Neural cell (in vitro differentiated cells): ENCODE data around the gene ECI2. TPM values are rescaled to one million over a fixed set of nuclear protein-coding genes. Genes with fewer than 3 reads are reported as not detected.

Experiments used
- H2AFZ ChIP-seq: fragments of 200-600, 300-800 bp; sonication (generic), shearing (Covaris generic); 2 replicates; pipeline ENCODE4 v1.6.0; 2014; ENCODE audit warnings: low read depth, mild to moderate bottlenecking, antibody characterized with exemption, low read length, moderate library complexity
- H3F3A ChIP-seq: fragments of 200-600 bp; shearing (Covaris generic); 2 replicates; pipeline ENCODE4 v1.6.1; 2016; ENCODE audit warnings: mild to moderate bottlenecking, moderate library complexity, mixed read lengths, antibody characterized with exemption, low read length; ENCODE audit not compliant: insufficient read depth, poor library complexity, severe bottlenecking
- H3K27ac ChIP-seq: fragments of 200-600, 300-800 bp; sonication (generic), shearing (Covaris generic); 2 replicates; pipeline ENCODE4 v1.5.1; 2014; ENCODE audit warnings: mild to moderate bottlenecking, low read length, moderate library complexity
- H3K27me3 ChIP-seq: fragments of 300-800, 200-600 bp; sonication (generic), shearing (Covaris generic); 2 replicates; pipeline ENCODE4 v1.6.0; 2014; ENCODE audit warnings: mild to moderate bottlenecking, low read depth, low read length, moderate library complexity; ENCODE audit not compliant: insufficient read depth
- H3K36me3 ChIP-seq: fragments of 300-800, 200-600 bp; sonication (generic), shearing (Covaris generic); 2 replicates; pipeline ENCODE4 v1.5.1; 2014; ENCODE audit warnings: mild to moderate bottlenecking, antibody characterized with exemption, low read length, moderate library complexity; ENCODE audit not compliant: insufficient read depth
- H3K4me2 ChIP-seq: fragments of 300-800, 200-600 bp; sonication (generic), shearing (Covaris generic); 2 replicates; pipeline ENCODE4 v1.6.0; 2014; ENCODE audit warnings: mild to moderate bottlenecking, low read length
- H3K4me3 ChIP-seq: fragments of 300-800, 200-600 bp; sonication (generic), shearing (Covaris generic); 2 replicates; pipeline ENCODE4 v1.5.1; 2014; ENCODE audit warnings: mild to moderate bottlenecking, low read length, moderate library complexity
- H3K79me2 ChIP-seq: fragments of 200-600 bp; shearing (Covaris generic); replicated peaks from 2 replicates; pipeline ENCODE4 v1.6.0; 2014; ENCODE audit warnings: mild to moderate bottlenecking, low read length, moderate library complexity; ENCODE audit not compliant: insufficient read depth
- H3K9ac ChIP-seq: fragments of 300-800, 200-600 bp; sonication (generic), shearing (Covaris generic); 2 replicates; pipeline ENCODE4 v1.6.1; 2016; ENCODE audit warnings: mild to moderate bottlenecking, low read length, mixed read lengths
- H3K9me2 ChIP-seq: fragments of 200-600 bp; shearing (Covaris generic); 2 replicates; pipeline ENCODE4 v1.6.1; 2016; ENCODE audit warnings: mild to moderate bottlenecking, low read length, mixed read lengths; ENCODE audit not compliant: insufficient read depth
- H3K9me3 ChIP-seq: fragments of 200-600, 300-800 bp; sonication (generic), shearing (Covaris generic); 2 replicates; pipeline ENCODE4 v1.6.1; 2016; ENCODE audit warnings: mild to moderate bottlenecking, mixed run types, low read length, moderate library complexity, mixed read lengths
- H4K20me1 ChIP-seq: fragments of 200-600 bp; shearing (Covaris generic); 2 replicates; pipeline ENCODE4 v1.6.1; 2016; ENCODE audit warnings: mild to moderate bottlenecking, mixed run types; ENCODE audit not compliant: insufficient read depth
- CTCF ChIP-seq: fragments of 450-650 bp; IDR thresholded peaks from 2 replicates; pipeline ENCODE4 v1.5.1; 2014; ENCODE audit warnings: antibody characterized with exemption, mild to moderate bottlenecking, moderate library complexity; ENCODE audit not compliant: poor library complexity, severe bottlenecking
- EP300 ChIP-seq: fragments of 450-650 bp; conservative IDR thresholded peaks from 2 replicates; pipeline ENCODE4 v1.6.1; 2014; ENCODE audit warnings: antibody characterized with exemption, mild to moderate bottlenecking, moderate library complexity; ENCODE audit not compliant: poor library complexity, severe bottlenecking
- EZH2 ChIP-seq: fragments of 200-600, 300-800 bp; shearing (Covaris generic), sonication (generic); IDR thresholded peaks from 2 replicates; pipeline ENCODE4 v1.6.1; 2014; ENCODE audit warnings: antibody characterized with exemption, low read length, borderline replicate concordance, mild to moderate bottlenecking; ENCODE audit not compliant: insufficient read depth, poor library complexity, severe bottlenecking
- MXI1 ChIP-seq: fragments of 450-650 bp; conservative IDR thresholded peaks from 2 replicates; pipeline ENCODE4 v1.6.1; 2014; ENCODE audit warnings: antibody characterized with exemption, mild to moderate bottlenecking; ENCODE audit not compliant: poor library complexity, severe bottlenecking
- POLR2AphosphoS5 ChIP-seq: IDR thresholded peaks from 2 replicates; pipeline ENCODE4 v1.6.1; 2012
- RAD21 ChIP-seq: fragments of 450-650 bp; conservative IDR thresholded peaks from 2 replicates; pipeline ENCODE4 v1.6.1; 2014; ENCODE audit warnings: antibody characterized with exemption, mild to moderate bottlenecking, moderate library complexity
- REST ChIP-seq: IDR thresholded peaks from 2 replicates; pipeline ENCODE4 v1.6.1; 2012; ENCODE audit warnings: borderline replicate concordance
- SMC3 ChIP-seq: fragments of 450-650 bp; conservative IDR thresholded peaks from 2 replicates; pipeline ENCODE4 v1.6.1; 2014; ENCODE audit warnings: antibody characterized with exemption, mild to moderate bottlenecking, moderate library complexity; ENCODE audit not compliant: poor library complexity
- TAF1 ChIP-seq: IDR thresholded peaks from 2 replicates; pipeline ENCODE4 v1.6.1; 2012; ENCODE audit warnings: low read depth
- polyA plus RNA-seq: library from polyadenylated mRNA; depleted of rRNA; stranded (reverse); fragments of >200 nt; gene quantifications from 2 replicates; pipeline ENCODE4 v1.2.3, GENCODE V29; 2014

Gene ECI2
- polyA plus RNA-seq, 1 donor from 2014 or later, result 27.5 TPM

GRCh38 chr6:4155848-4156466 is 20.6 kb upstream of the ECI2 start:
- H3K27me3 ChIP-seq, result no peaks in the 10 kb centered on the region
- no peaks in the 10 kb centered on the region for H3K79me2 ChIP-seq
- H3K27ac ChIP-seq, result no peak overlapping the region
- H3K4me3 ChIP-seq, result no peak overlapping the region
- H3K9me3 ChIP-seq, result no peaks in the 10 kb centered on the region
- no peaks in the 10 kb centered on the region for H3K9me2 ChIP-seq
- H3K4me2 ChIP-seq, result no peak overlapping the region
- H4K20me1 ChIP-seq, result no peaks in the 10 kb centered on the region
- H3K9ac ChIP-seq, result no peak overlapping the region
- H2AFZ ChIP-seq, result no peak overlapping the region
- H3F3A ChIP-seq, result no peaks in the 10 kb centered on the region
- TF ChIP-seq MXI1 (no peak), RAD21 (peak; percentile 83), EP300 (no peak), SMC3 (peak; percentile 86), REST (no peak), TAF1 (no peak), POLR2AphosphoS5 (no peak), CTCF (peak; percentile 84)
- H3K36me3 ChIP-seq, result no peaks in the 10 kb centered on the region

GRCh38 chr6:4153514-4153985 is 18.2 kb upstream of the ECI2 start:
- H3F3A ChIP-seq, result no peaks in the 10 kb centered on the region
- H3K27me3 ChIP-seq, result no peaks in the 10 kb centered on the region
- no peak overlapping the region for H3K4me2 ChIP-seq
- no peaks in the 10 kb centered on the region for H4K20me1 ChIP-seq
- H3K4me3 ChIP-seq, result no peak overlapping the region
- H3K9me3 ChIP-seq, result no peaks in the 10 kb centered on the region
- H3K27ac ChIP-seq, result no peak overlapping the region
- no peaks in the 10 kb centered on the region for H3K9me2 ChIP-seq
- no peak overlapping the region for H2AFZ ChIP-seq
- no peaks in the 10 kb centered on the region for H3K79me2 ChIP-seq
- no peaks in the 10 kb centered on the region for H3K36me3 ChIP-seq
- H3K9ac ChIP-seq, result no peak overlapping the region
- TF ChIP-seq TAF1, result no peak
- no peak for TF ChIP-seq CTCF
- no peak for TF ChIP-seq RAD21
- no peak for TF ChIP-seq SMC3
- no peak for TF ChIP-seq EP300
- TF ChIP-seq REST, result no peak
- TF ChIP-seq POLR2AphosphoS5, result no peak
- TF ChIP-seq EZH2, result no peak
- TF ChIP-seq MXI1, result no peak
